Measurements from ENCODE around the gene ARTN.

GRCh38 chr1:43977376-43978263 lies 44.0 kb downstream of the ARTN start:
- TF ChIP-seq POLR2A (IDR thresholded peaks at IDR 0.05) = no peak
- no peak for TF ChIP-seq CTCF (IDR thresholded peaks at IDR 0.05)

All from heart left ventricle (tissue), 13 donors.